ENCODE data around the gene STK24.

Gene STK24

DNA sequence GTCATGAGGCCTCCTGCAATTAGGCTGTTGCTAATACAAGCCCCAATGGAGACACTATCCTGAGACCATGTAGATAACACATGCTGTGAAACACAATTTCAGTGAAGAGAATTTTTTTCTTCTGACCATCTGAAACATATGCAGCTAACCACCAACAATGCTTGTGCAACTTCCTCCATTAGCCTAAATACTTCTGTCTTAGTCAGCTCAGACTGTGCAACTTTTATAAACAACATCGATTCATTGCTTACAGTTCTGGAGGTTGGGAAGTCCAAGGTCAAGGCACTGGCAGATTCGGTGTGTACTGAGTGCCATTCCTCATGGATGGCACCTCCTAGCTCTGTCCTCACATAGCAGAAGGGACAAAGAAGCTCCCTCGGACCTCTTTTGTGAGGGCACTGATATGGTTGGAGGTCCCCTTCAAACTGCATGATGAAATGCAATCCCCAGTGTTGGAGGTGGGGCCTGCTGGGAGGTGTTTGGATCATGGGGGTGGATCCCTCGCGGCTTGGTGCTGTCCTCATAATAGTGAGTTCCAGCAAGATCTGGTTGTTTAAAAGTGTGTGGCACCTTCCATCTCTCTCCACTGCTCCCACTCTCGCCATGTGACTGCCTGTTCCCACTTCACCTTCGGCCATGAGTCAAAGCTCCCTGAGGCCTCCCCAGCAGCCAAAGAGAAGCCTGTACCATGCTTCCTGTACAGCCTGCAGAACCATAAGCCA, 27.7 kb downstream of the STK24 start:
- Histone ChIP-seq H3K4me3 (ENCODE audit: low read length, poor library complexity, severe bottlenecking) (no peak overlapping the region), H2AFZ (ENCODE audit: low read length) (no peak overlapping the region), H3K79me2 (ENCODE audit: insufficient read depth, low read length) (peaks cover 96% of the 10 kb centered on the region), H3K9me2 (replicated peaks; ENCODE audit: low read depth, low read length) (no peaks in the 10 kb centered on the region), H3K9ac (ENCODE audit: low read depth, low read length, poor library complexity, severe bottlenecking) (no peak overlapping the region), H3F3A (ENCODE audit: low read depth) (no peaks in the 10 kb centered on the region), H3K9me3 (ENCODE audit: insufficient read depth, low read depth, low read length) (no peaks in the 10 kb centered on the region), H3K4me1 (ENCODE audit: insufficient read depth, low read length, poor library complexity, severe bottlenecking) (no peaks in the 10 kb centered on the region), H3K27me3 (ENCODE audit: insufficient read depth, low read length, poor library complexity, severe bottlenecking) (no peaks in the 10 kb centered on the region), H4K20me1 (ENCODE audit: insufficient read depth, low read length, poor library complexity, severe bottlenecking) (peaks cover 52% of the 10 kb centered on the region), H3K36me3 (ENCODE audit: insufficient read depth, low read length) (peaks cover 31% of the 10 kb centered on the region; the same call in 1 of the 2 replicates), H3K4me2 (ENCODE audit: low read depth, low read length, poor library complexity, severe bottlenecking) (no peak overlapping the region)
- TF ChIP-seq, protein P1, sequence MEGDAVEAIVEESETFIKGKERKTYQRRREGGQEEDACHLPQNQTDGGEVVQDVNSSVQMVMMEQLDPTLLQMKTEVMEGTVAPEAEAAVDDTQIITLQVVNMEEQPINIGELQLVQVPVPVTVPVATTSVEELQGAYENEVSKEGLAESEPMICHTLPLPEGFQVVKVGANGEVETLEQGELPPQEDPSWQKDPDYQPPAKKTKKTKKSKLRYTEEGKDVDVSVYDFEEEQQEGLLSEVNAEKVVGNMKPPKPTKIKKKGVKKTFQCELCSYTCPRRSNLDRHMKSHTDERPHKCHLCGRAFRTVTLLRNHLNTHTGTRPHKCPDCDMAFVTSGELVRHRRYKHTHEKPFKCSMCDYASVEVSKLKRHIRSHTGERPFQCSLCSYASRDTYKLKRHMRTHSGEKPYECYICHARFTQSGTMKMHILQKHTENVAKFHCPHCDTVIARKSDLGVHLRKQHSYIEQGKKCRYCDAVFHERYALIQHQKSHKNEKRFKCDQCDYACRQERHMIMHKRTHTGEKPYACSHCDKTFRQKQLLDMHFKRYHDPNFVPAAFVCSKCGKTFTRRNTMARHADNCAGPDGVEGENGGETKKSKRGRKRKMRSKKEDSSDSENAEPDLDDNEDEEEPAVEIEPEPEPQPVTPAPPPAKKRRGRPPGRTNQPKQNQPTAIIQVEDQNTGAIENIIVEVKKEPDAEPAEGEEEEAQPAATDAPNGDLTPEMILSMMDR (conservative IDR thresholded peaks at IDR 0.05; ENCODE audit: low read length): no peak
- no peak for TF ChIP-seq EZH2phosphoT487 (IDR thresholded peaks at IDR 0.05; ENCODE audit: borderline replicate concordance)

DNA sequence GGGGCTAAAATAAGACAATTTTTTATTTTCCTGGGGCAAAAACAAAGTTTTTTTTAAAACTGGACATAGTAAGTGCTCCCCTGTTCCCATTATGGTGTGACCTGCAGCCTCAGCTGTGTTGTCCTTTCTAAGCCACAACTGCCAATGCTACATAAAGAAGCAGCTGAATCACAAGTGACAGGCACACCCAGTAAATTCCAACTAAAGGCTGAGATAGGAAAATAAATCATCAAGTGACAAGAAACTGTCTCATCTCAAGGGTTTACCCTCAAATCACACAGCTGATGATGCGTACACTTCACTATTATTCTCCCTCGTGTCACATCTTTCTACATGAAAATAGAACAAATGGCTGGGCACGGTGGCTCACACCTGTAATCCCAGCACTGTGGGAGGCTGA, 28.7 kb downstream of the STK24 start:
- no peaks in the 10 kb centered on the region for H3F3A ChIP-seq (ENCODE audit: low read depth)
- H3K79me2 ChIP-seq (ENCODE audit: insufficient read depth, low read length): peaks cover 96% of the 10 kb centered on the region
- H3K9ac ChIP-seq (ENCODE audit: low read depth, low read length, poor library complexity, severe bottlenecking): no peak overlapping the region
- peaks cover 2% of the 10 kb centered on the region for H3K4me1 ChIP-seq (ENCODE audit: insufficient read depth, low read length, poor library complexity, severe bottlenecking)
- no peaks in the 10 kb centered on the region for H3K27me3 ChIP-seq (ENCODE audit: insufficient read depth, low read length, poor library complexity, severe bottlenecking)
- H2AFZ ChIP-seq (ENCODE audit: low read length): no peak overlapping the region
- peaks cover 31% of the 10 kb centered on the region; the same call in 1 of the 2 replicates for H3K36me3 ChIP-seq (ENCODE audit: insufficient read depth, low read length)
- H3K9me3 ChIP-seq (ENCODE audit: insufficient read depth, low read depth, low read length): no peaks in the 10 kb centered on the region
- H3K9me2 ChIP-seq (replicated peaks; ENCODE audit: low read depth, low read length): no peaks in the 10 kb centered on the region
- H3K4me3 ChIP-seq (ENCODE audit: low read length, poor library complexity, severe bottlenecking): no peak overlapping the region
- peaks cover 55% of the 10 kb centered on the region for H4K20me1 ChIP-seq (ENCODE audit: insufficient read depth, low read length, poor library complexity, severe bottlenecking)
- no peak overlapping the region for H3K4me2 ChIP-seq (ENCODE audit: low read depth, low read length, poor library complexity, severe bottlenecking)
- TF ChIP-seq EZH2phosphoT487 (IDR thresholded peaks at IDR 0.05; ENCODE audit: borderline replicate concordance): no peak
- TF ChIP-seq, protein P1 (conservative IDR thresholded peaks at IDR 0.05; ENCODE audit: low read length): no peak

DNA sequence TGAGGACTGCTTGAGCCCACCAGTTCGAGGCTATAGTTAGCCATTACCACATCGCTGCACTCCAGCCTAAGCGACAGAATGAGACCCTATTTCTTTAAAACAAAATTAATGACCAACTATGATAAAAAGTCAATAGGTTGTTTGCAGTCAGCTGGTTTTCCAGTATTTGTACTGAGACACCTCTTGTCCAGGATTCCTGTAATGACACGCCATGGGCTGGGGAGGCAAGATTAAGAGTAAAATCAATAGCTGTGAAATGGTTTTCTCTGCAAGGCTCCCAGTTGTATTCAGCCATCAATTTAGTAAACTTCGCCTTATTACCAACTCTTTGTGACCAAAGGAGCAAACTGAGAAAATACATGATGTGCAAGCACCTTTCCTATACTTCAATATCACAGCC, 29.5 kb downstream of the STK24 start:
- Histone ChIP-seq H3K9ac (ENCODE audit: low read depth, low read length, poor library complexity, severe bottlenecking) (no peak overlapping the region), H3K4me3 (ENCODE audit: low read length, poor library complexity, severe bottlenecking) (no peak overlapping the region), H2AFZ (ENCODE audit: low read length) (no peak overlapping the region), H3K79me2 (ENCODE audit: insufficient read depth, low read length) (peaks cover 96% of the 10 kb centered on the region), H3K4me1 (ENCODE audit: insufficient read depth, low read length, poor library complexity, severe bottlenecking) (peaks cover 10% of the 10 kb centered on the region), H3F3A (ENCODE audit: low read depth) (no peaks in the 10 kb centered on the region), H3K9me3 (ENCODE audit: insufficient read depth, low read depth, low read length) (no peaks in the 10 kb centered on the region), H3K4me2 (ENCODE audit: low read depth, low read length, poor library complexity, severe bottlenecking) (no peak overlapping the region), H3K9me2 (replicated peaks; ENCODE audit: low read depth, low read length) (no peaks in the 10 kb centered on the region), H3K27me3 (ENCODE audit: insufficient read depth, low read length, poor library complexity, severe bottlenecking) (no peaks in the 10 kb centered on the region), H4K20me1 (ENCODE audit: insufficient read depth, low read length, poor library complexity, severe bottlenecking) (peaks cover 56% of the 10 kb centered on the region), H3K36me3 (ENCODE audit: insufficient read depth, low read length) (peaks cover 31% of the 10 kb centered on the region; the same call in 1 of the 2 replicates)
- TF ChIP-seq, protein P1 (conservative IDR thresholded peaks at IDR 0.05; ENCODE audit: low read length): no peak
- TF ChIP-seq EZH2phosphoT487 (IDR thresholded peaks at IDR 0.05; ENCODE audit: borderline replicate concordance): no peak

Measured in Loucy (cell line).